Cortex of kidney (tissue), 1 donor: ENCODE data around the gene IFITM5.
"Not testable (repeated sequence)": the region's sequence is repeated elsewhere in the genome, so short reads cannot be mapped to it uniquely, and the experiment has no call there.

ENCODE experiments used
- DNase-seq: peaks from one replicate; lab custom pipeline; 2025; lab: John Stamatoyannopoulos, UW

IFITM5 gene

DNA sequence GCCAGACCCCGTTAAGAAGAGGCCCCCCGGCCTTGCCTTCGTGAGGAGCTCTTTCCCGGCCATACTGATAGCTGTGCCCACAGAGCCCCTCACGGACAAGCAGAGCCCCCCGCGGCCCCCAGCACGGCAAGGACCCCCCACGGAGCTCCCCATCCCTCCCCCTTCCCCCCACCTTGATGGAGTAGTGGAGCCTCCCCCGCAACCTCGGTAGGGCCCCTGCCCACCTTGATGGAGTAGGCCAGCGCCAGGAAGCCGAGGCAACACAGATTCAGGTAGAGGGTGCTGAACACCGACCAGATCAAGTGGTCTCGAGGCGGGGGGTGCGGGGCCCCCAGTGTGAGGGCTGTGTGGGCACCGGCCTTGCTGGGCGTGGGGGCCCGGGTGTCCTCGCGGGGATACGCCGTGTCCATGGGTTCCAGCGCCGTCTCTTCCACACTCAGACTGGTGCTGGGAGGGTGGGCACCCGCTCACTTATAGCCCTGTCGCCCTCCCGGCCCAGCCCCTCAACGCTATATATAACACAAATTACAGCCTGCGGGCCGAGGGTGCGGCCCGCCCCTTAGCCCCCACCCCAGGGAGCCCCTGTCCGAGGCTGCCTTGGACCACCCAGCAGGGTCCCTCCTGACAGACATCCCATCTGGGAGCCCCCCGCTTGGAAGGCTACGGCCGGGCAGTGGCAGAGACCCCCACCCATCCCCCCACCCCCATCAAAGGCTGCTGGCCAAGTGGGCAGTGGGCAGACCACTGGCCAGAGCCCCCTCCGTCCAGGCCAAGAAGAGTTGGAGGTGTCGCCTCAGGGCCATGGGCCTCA is at the start of gene IFITM5:
Gene IFITM5, minus strand, starts transcription at position 446 of the 811 bp plus-strand sequence. Its CDS starts 36 bp downstream, at position 410.
- DNase-seq = no peak

DNA sequence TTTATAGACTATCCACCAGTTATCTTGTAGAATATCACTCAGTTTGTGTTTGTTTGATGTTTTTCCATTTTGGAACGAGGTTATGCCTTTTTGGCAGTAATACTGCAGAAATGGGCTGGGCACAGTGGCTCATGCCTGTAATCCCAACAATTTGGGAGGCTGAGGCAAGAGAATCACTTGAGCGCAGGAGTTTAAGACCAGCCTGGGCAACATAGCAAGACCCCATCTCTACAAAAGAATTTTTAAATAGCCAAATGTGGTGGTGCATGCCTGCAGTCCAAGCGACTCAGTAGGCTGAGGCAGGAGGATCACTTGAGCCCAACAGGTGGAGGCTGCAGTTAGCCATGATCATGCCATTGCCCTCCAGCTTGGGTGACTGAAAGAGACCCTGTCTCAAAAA is 47.2 kb upstream of the IFITM5 start:
- no peak for DNase-seq

DNA sequence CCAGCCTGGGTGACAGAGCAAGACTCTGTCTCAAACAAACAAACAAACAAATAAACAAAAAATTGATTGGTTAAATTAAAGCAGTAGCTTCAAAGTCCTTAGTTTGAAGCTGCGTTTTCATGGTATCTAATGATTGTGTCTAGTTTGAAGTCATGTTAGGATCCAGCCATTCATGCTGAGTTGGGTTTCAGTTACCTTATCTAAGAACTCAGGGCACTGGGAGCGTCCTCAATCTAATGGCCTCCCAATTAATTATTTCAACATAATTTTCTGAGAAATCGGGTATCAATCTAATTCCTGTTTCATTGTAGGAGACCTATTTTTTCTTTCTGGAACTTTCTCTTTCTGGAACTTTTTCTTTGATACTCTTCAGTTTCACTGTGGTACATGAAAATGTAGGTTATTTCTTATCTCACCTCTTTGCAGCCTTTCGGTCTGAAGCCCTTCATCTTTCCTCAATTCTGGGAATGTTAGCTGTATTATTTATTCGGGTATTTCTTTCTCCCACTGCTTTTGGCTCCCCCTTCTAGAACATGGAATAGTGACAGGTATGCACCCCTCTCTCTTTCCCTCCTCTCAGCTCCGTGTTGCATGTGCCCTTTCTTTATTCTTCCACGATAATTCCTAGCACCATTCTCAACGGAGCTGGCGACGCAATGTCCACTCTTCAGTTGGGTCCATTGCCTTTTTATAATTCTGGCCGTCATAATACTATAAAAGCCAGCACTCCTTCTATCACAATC is 45.7 kb upstream of the IFITM5 start:
- no peak for DNase-seq

DNA sequence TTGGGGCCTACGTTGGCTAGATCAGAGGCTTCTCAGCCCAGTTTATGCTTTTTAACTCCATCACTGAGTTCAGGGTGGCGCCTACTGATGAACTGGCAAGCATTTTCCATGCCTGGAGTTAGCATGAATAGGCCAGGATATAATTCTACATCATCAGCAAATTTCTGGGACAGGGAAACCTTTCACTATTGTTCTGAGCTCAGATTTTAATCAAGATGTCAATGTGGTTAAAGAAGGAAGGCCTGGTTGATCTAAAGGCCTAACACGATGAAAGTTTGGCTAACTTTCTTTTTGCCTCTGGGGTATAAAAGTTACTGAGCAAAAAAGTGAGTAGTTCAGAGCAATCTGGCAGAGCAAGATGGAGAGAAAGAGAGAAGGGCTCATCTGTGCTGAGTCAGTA is 43.0 kb upstream of the IFITM5 start:
- no peak for DNase-seq

DNA sequence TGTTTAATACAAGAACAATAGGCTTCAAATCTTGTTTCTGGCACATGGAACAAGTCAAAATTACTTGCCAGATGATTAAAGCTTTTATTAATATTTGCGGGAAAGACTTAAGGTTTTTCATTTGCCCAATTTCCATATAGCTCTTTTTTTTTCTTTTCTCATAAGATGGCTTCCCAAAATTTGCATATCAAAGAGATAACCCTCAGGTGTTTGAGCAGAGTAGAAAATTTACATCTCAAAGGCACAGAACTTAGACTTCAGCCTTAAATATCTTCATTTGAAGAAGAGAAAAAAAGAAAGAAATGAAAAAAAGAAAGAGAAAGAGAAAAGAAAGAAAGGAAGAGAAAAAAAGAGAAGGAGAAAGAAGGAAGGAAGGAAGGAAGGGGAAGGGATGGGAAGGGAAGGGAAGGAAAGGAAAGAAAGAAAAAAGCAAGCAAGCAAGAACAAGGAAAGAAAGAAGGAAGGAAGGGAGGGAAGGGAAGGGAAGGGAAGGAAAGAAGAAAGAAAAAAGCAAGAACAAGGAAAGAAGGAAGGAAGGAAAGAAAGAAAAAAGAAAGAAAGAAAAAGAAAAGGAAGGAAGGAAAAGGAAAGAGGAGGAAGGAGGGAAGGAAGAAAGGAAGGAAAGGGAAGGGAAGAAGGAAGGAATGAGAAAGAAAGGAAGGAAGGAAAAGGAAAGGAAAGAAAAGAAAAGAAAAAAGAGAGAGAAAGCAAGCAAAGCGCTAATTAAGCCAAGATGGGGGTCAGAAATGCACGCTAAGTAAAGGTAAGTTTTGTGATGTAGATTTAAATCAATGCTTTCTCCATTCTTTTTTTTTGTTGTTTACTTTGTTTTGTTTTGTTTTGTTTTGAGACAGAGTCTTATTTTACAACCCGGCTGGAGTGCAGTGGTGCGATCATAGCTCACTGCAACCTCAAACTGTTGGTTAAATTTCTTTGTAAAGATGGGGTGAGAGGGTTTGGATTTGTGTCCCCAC is 41.5 kb upstream of the IFITM5 start:
- no peak for DNase-seq

DNA sequence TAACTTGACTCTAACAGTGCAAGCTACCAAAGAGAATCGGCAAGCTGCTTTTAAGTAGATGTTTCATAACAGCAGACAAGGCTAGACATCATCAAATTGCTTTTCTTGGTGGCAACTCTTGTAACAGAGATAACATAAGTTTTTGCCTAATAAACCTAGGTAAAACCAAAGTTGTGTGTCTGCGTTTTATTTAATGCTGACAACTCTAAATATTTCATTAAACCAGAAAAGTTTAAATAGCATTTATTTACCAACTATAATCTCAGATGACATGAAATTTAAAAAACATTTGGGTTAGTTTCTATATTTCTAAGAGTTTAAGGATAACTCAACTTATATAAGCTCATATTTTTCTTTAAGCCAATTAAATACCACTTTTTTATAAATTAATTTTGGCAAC is 40.6 kb upstream of the IFITM5 start:
- no peak for DNase-seq

DNA sequence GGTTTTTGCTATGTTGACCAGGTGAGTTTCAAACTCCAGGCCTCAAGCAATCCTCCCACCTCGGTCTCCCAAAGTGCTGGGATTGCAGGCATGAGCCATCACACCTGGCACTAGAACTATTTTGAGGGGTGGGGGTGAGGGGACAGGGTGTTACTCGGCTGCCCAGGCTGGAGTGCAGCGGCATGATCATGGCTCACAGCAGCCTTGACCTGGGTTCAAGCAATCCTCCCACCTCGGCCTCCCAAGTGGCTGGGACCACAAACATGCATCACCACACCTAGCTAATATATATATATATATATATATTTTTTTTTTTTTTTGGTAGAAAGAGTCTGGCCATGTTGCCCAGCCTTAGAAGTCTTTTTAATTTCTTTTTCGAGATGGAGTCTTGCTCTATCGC is 38.4 kb upstream of the IFITM5 start:
- DNase-seq = no peak

DNA sequence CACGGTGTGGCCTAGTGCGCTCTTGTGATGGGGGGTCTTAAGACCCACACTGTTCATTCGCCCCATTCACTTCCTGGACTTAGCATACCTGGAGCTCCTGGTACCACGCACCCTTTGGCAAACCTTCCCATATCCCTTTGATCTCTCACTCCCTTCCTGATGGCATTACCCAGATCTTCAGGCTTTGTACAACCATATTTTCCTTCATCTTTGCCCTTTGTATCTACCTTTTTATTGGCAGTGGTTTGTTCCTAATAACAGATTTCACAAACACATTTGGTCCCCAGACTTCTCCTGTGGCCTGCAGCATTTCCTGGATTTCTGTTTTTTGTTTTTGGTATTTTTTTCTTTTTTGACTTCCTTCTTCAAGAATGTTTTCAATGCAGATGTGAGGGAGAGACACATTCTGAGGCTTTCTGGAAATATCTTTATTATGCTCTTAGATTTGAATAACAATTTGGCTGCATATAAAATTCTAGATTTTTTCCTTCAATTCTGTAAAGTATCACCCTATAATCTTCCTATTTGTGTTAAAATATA is 37.4 kb upstream of the IFITM5 start:
- DNase-seq = no peak

DNA sequence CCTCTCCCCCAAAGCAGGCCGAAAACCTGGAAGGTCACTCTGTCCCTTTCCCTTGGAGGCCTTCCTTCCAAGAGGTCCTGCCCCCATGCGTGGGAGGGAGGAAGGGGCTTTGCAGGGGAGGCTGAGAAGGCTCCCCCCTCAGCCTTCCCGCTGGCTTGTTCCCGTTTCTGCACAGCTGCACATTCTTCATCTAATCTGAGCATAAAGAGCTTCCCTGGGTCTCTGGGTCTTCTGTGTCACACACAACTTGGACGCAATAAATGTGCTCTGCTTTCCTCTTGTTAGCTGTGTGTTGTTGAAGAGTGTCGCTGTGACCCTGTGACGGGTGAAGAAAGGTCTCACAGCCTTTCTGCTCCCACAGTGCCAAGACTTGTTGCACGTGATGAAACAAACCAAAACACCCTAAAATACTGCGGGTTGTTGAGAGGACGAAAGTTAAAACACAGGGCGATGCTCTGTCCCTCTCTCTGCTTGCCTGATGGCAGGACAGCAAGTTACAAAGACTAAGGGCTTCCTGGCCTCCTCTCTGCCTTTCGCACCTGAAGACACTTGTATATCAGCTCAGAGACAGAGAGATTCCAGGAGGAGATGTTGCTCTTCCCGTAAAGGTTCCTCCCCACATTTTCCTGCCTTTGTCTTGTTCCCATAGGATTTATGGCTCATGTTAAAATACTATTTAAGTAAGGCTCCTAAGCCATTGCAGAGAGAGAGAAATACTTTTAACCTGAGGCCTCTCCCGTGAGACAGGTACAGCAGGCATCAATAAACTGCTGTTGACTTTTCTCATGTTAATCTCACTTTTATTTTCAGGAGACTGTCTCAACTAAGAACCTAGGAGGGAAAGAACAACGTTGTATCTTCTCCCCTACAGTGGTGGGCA is 36.7 kb upstream of the IFITM5 start:
- DNase-seq = no peak

DNA sequence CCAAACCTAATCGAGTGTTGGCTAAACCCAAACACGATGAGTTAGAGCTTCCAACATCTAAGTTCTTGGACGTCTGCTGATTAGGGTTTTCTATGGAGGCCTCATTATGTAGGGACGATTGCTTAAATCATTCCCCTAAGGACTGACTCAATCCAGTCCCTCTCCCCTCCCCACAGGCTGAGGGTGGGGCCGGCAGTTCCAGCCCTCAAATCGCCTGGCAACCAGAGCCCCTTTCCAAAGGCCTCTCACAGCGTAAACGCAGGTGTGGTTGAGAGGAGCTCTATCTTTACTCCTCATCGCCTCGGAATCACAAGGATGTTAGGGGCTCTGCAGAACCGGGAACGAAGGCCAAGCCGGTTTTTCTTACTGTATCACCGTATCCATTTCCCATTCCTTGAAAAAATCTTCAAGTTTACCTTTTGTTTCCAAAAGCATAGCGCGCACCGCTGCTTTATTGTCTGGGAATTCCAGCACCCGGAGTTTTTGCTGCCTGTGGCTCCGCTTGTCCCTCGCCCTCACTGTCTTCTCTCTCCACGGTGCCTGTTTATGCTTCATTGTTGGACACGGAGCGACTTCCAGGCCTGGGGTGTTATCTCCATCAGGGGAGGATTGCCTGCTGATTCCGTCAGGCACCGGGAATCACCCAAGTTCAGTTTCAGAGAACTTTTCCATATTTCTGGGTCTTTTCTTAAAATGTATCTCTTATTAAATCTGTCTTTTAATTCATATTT is 35.1 kb upstream of the IFITM5 start:
- no peak for DNase-seq

DNA sequence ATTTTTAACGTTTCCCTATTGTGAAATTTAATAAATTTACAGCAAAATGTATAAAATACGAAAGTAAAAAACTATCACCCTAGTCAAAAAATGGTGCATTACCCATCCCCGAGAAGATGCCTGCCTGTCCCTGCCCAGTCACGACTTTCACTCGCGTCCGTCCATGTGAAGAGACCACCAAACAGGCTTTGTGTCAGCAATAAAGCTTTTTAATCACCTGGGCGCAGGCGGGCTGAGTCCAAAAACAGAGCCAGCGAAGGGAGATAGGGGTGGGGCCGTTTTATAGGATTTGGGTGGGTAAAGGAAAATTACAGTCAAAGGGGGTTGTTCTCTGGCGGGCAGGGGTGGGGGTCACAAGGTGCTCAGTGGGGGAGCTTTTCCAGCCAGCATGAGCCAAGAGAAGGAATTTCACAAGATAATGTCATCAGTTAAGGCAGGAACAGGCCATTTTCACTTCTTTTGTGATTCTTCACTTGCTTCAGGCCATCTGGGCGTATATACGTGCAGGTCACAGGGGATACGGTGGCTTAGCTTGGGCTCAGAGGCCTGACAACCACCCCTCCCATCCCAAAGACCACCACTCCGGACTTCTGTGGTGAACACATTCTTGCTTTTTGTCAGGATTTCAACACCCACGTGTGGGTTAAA is 34.4 kb upstream of the IFITM5 start:
- not testable (repeated sequence) for DNase-seq

DNA sequence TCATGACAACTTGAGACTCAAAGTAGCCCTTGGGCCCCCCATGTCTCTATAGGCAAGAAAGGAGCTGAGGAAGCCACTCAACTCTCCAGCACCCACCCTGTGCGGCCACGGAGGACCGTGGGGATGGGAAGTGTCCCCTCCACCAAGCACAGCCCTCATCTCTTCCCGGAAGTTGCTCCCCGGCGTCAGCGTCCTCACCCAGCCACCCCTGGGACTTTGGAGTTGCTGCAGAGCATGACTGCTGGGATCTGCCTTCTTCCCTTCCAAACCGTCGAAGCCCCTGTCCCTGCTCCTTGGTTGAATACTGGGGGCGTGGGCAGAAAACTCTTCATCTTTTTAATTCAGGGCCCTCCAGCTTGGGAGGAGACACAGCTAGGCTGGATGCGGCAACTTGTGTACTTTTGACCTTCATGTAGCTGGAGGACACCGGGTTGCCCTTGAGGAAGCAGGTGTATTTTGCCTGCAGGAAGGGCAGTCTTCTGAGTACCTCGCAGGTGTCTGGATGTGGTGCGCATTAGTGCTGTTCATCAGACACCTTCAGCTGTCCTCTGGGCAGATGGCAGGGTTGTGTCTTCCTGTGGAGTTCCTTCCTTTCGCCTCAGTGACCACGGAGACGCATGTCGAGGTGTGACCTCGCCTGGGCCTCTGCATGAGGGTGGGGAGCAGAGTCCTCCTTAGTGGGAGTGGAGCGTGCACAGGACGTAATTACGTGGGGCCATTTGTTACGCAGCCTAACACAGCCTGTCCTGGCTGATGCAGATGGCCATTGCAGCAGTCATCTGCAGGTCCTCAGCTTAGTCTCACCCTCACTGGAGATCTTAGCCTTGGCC is 33.5 kb upstream of the IFITM5 start:
- DNase-seq = no peak

DNA sequence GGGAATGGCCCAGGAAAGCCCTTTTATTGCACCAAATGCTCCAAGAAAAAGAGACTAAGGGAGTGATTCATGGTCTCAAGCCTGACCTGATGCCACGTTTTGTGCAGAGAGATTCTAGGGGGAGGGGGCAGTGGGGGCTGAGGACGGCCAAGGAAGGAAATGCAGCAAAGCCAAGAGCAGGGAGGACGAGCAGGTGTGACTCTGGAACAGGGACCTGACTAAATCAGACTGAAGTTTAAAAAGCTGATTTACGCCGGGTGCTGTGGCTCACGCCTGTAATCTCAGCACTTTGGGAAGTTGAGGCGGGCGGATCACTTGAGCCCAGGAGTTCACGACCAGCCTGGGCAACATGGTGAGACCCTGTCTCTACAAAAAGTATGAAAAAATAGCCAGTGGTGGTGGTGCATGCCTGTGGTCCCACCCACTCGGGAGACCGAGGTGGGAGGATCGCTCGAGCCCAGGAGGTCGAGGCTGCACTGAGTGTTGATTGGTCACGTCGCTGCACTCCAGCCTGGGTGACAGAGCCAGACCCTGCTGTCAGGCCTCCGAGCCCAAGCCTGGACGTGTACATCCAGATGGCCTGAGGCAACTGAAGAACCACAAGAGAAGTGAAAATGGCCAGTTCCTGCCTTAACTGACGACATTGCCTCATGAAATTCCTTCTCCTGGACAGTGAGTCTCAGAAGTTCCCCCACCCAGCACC is 32.2 kb upstream of the IFITM5 start:
- DNase-seq = no peak

DNA sequence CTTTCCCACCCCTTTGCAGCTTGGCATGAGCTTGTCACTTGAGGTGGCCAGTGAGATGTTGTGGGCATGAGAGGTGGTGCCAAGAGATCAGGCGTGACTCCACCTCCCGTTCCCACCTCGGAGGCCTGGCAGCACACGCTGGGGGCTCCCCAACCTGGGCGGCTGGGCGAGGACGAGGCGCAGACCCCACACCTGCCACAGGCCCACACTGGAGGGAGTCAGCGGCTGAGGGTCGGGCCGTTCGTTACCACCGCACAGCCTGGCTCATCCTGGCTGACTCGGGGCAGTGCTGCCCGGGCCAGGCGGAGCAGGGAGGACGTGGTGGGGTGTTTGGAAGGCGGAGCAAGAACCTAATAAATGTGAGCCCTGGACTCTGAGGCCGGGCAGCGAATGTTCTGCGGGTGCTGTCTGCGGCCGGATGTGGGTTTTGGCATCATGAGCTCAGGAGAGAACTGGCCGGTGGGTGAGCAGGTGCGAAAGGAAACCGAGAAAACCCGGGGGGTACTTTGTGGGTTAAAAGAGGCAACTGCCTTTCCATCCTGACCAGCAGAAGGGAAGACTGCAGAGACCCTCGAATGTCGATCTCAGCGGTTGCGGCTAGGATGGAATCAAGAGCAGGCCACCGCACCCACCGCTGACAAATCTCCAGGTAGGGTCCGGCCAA is 31.5 kb upstream of the IFITM5 start:
- no peak for DNase-seq

DNA sequence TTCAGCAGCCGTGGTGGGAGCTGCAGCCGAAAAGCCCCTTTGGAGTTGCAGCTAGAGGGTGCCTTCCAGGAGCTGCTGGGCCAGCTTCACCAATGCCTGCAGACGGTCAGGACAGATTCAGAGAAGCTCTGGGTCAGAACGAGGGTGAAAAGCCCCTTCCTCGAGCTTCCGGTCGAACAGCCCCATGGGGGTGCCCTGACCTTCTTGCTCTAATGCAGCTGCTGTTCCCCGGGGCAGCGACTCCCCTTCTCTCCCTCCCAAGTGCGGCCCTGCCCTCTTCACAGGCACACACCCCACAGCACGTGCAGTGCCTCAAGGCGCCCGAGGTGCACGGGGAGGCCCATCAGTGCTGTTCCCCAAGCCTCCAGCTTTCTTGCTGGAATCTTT is 31.0 kb upstream of the IFITM5 start:
- no peak for DNase-seq

DNA sequence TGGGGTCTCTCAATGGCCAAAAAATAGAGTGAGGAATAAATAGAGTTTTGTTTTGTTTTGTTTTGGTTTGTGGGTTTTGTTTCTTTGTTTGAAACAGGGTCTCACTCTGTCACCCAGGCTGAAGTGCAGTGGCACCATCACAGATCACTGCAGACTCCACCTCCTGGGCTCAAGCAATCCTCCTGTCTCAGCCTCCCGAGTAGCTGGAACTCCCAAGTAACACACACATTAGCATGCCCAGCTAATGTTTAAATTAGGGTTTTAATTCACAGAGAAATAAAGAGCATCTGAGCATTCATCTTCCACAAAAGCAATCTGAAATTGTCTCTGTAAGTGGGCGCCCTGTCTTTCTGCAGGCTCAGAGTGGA is 30.5 kb upstream of the IFITM5 start:
- no peak for DNase-seq

DNA sequence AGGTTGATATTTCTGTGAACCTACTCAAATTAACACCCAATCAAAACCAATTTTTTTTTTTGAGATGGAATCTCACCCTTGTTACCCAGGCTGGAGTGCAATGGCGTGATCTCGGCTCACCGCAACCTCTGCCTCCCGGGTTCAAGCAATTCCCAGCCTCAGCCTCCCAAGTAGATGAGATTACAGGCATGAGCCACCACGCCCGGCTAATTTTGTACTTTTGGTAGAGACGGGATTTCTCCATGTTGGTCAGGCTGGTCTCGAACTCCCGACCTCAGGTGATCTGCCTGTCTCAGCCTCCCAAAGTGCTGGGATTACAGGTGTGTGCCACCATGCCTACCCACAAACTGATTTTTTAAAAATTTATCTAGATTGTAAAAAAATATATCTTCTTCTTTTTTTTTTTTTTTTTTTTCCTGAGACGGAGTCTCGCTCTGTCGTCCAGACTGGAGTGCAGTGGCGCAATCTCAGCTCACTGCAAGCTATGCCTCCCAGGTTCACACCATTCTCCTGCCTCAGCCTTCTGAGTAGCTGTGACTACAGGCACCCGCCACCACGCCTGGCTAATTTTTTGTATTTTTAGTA is 29.3 kb upstream of the IFITM5 start:
- DNase-seq = not testable (repeated sequence)
